H1 (cell line): Measurements from ENCODE around the gene PLA2G4E. TPM values are rescaled to one million over a fixed set of nuclear protein-coding genes. Genes with fewer than 3 reads are reported as not detected.

Source experiments
- CEBPB ChIP-seq: IDR thresholded peaks from 2 replicates; pipeline ENCODE4 v1.6.1; 2012; ENCODE audit warnings: low read depth, low read length
- CHD2 ChIP-seq: IDR thresholded peaks from 2 replicates; pipeline ENCODE4 v1.6.1; 2012; ENCODE audit warnings: low read length, improper control_type of control experiment
- GTF2F1 ChIP-seq: IDR thresholded peaks from 2 replicates; pipeline ENCODE4 v1.6.1; 2012; ENCODE audit warnings: low read depth, low read length, improper control_type of control experiment, borderline replicate concordance
- NANOG ChIP-seq: IDR thresholded peaks from 2 replicates; pipeline ENCODE4 v1.6.1; 2011; ENCODE audit warnings: low read length, low read depth, mild to moderate bottlenecking, inconsistent platforms; ENCODE audit not compliant: insufficient read depth, poor library complexity, severe bottlenecking
- RBBP5 ChIP-seq: IDR thresholded peaks from 2 replicates; pipeline ENCODE4 v1.7.1; 2012; ENCODE audit warnings: low read depth, mild to moderate bottlenecking, inconsistent platforms, low read length, moderate library complexity, borderline replicate concordance
- SIRT6 ChIP-seq: IDR thresholded peaks from one replicate; pipeline ENCODE4 v1.7.1; 2012; ENCODE audit warnings: low read length, inconsistent platforms
- polyA plus RNA-seq, 7 experiments: library from polyadenylated mRNA; depleted of rRNA in 3 of 7; stranded (reverse) in 5 of 7; unstranded in 2 of 7; fragments of >200 nt in 5 of 7; fragments of 200-250 nt in 2 of 7; gene quantifications; 1 replicate in 5 of 7; 2 replicates in 1 of 7; 4 replicates in 1 of 7; pipeline versions ENCODE4 v1.2.1 to v1.2.3, GENCODE V29; 2011 to 2013; ENCODE audit warnings: missing spikeins in 2 of 7, mixed read lengths in 2 of 7
- total RNA-seq: library from RNA; stranded (reverse); fragmentation: NEBNext Ultra II Directional; extraction: Animal tissue kit (Norgen Biotek cat#: 25700); gene quantifications from 2 replicates; pipeline ENCODE4 v1.2.1, GENCODE V29; 2021
- TF ChIP-seq, protein P1 (sequence below): fragments of 300-600 bp; sonication (generic); IDR thresholded peaks from 2 replicates; pipeline ENCODE4 v1.7.1; 2012; ENCODE audit warnings: low read length, moderate library complexity, mild to moderate bottlenecking, inconsistent platforms; ENCODE audit not compliant: insufficient replicate concordance
- TF ChIP-seq, protein P2 (sequence below): IDR thresholded peaks from 2 replicates; pipeline ENCODE4 v1.6.1; 2012; ENCODE audit warnings: inconsistent platforms

PLA2G4E gene
- total and polyA plus RNA-seq, 2 of the 8 experiments (the other 6 are each of a cell fraction or from before 2014, with no cell fraction given) = 0.03 TPM; not detected in 1

DNA sequence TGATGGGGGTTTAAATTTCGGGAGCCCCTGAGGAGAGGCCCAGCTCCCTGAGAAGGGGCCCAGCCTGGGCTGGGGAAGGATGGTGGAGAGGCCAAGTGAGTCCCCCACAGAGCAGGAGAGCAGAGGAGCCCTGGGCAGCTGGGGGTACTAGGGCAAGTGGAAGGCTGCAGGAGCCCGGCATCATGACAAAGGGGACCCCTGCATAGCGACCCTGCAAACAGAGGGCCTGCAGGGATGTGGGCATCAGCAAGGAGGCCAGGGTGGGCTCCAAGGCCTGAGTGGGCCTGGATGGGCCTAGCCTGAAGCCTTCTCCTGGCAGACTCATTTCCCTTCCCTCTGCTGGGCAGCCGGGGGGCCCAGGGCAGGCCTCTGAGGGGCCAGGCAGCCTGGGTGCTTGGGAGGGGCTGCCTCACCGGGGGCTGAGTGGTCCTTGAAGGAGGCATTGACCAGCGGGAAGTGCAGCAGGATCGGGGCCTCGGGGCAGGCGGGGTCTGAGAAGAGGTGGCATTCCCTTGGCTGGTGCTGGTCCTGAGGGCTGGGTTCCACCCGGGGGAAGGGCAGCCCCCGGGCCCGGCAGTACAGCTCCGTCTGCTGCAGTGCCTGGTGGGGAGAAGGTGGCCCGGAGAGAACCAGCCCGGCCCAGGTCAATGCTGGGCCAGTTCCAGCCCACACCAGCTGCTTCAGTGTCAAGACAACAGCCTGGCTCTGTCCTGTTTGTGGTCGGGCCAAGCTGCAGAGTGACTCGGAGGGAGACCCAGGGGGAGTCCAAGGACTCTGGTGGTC lies 48.8 kb upstream of the PLA2G4E start (continued):
- TF ChIP-seq, protein P1, sequence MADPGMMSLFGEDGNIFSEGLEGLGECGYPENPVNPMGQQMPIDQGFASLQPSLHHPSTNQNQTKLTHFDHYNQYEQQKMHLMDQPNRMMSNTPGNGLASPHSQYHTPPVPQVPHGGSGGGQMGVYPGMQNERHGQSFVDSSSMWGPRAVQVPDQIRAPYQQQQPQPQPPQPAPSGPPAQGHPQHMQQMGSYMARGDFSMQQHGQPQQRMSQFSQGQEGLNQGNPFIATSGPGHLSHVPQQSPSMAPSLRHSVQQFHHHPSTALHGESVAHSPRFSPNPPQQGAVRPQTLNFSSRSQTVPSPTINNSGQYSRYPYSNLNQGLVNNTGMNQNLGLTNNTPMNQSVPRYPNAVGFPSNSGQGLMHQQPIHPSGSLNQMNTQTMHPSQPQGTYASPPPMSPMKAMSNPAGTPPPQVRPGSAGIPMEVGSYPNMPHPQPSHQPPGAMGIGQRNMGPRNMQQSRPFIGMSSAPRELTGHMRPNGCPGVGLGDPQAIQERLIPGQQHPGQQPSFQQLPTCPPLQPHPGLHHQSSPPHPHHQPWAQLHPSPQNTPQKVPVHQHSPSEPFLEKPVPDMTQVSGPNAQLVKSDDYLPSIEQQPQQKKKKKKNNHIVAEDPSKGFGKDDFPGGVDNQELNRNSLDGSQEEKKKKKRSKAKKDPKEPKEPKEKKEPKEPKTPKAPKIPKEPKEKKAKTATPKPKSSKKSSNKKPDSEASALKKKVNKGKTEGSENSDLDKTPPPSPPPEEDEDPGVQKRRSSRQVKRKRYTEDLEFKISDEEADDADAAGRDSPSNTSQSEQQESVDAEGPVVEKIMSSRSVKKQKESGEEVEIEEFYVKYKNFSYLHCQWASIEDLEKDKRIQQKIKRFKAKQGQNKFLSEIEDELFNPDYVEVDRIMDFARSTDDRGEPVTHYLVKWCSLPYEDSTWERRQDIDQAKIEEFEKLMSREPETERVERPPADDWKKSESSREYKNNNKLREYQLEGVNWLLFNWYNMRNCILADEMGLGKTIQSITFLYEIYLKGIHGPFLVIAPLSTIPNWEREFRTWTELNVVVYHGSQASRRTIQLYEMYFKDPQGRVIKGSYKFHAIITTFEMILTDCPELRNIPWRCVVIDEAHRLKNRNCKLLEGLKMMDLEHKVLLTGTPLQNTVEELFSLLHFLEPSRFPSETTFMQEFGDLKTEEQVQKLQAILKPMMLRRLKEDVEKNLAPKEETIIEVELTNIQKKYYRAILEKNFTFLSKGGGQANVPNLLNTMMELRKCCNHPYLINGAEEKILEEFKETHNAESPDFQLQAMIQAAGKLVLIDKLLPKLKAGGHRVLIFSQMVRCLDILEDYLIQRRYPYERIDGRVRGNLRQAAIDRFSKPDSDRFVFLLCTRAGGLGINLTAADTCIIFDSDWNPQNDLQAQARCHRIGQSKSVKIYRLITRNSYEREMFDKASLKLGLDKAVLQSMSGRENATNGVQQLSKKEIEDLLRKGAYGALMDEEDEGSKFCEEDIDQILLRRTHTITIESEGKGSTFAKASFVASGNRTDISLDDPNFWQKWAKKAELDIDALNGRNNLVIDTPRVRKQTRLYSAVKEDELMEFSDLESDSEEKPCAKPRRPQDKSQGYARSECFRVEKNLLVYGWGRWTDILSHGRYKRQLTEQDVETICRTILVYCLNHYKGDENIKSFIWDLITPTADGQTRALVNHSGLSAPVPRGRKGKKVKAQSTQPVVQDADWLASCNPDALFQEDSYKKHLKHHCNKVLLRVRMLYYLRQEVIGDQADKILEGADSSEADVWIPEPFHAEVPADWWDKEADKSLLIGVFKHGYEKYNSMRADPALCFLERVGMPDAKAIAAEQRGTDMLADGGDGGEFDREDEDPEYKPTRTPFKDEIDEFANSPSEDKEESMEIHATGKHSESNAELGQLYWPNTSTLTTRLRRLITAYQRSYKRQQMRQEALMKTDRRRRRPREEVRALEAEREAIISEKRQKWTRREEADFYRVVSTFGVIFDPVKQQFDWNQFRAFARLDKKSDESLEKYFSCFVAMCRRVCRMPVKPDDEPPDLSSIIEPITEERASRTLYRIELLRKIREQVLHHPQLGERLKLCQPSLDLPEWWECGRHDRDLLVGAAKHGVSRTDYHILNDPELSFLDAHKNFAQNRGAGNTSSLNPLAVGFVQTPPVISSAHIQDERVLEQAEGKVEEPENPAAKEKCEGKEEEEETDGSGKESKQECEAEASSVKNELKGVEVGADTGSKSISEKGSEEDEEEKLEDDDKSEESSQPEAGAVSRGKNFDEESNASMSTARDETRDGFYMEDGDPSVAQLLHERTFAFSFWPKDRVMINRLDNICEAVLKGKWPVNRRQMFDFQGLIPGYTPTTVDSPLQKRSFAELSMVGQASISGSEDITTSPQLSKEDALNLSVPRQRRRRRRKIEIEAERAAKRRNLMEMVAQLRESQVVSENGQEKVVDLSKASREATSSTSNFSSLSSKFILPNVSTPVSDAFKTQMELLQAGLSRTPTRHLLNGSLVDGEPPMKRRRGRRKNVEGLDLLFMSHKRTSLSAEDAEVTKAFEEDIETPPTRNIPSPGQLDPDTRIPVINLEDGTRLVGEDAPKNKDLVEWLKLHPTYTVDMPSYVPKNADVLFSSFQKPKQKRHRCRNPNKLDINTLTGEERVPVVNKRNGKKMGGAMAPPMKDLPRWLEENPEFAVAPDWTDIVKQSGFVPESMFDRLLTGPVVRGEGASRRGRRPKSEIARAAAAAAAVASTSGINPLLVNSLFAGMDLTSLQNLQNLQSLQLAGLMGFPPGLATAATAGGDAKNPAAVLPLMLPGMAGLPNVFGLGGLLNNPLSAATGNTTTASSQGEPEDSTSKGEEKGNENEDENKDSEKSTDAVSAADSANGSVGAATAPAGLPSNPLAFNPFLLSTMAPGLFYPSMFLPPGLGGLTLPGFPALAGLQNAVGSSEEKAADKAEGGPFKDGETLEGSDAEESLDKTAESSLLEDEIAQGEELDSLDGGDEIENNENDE = no peak
- no peak for TF ChIP-seq CHD2
- no peak for TF ChIP-seq NANOG
- TF ChIP-seq GTF2F1 = no peak
- no peak for TF ChIP-seq CEBPB
- no peak for TF ChIP-seq RBBP5
- TF ChIP-seq SIRT6 = no peak
- TF ChIP-seq, protein P2, sequence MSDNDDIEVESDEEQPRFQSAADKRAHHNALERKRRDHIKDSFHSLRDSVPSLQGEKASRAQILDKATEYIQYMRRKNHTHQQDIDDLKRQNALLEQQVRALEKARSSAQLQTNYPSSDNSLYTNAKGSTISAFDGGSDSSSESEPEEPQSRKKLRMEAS = no peak
